Measurements from ENCODE around the gene UBE4A. TPM values are rescaled to one million over a fixed set of nuclear protein-coding genes. Genes with fewer than 3 reads are reported as not detected.

The UBE4A gene
- total RNA-seq, 2 experiments from 2014 or later: 40.1 to 43.0 TPM

- ATAC-seq (ENCODE audit: poor library complexity): no peak
- Histone ChIP-seq H3K27me3 (ENCODE audit: control insufficient read depth in 1 of 2, insufficient read depth in 2 of 2, low read length in 2 of 2) (no peaks in the 10 kb centered on the region), H3K4me3 (ENCODE audit: low read length) (no peak overlapping the region), H3K4me1 (ENCODE audit: insufficient read depth, low read length) (no peaks in the 10 kb centered on the region), H3K36me3 (ENCODE audit: insufficient read depth, low read length) (peaks cover 5% of the 10 kb centered on the region), H3K27ac (ENCODE audit: low read depth in 1 of 2, low read length in 2 of 2) (no peak overlapping the region), H3K9me3 (ENCODE audit: control insufficient read depth in 1 of 2, insufficient read depth in 1 of 2, low read length in 2 of 2) (no peaks in the 10 kb centered on the region)
- no peak for DNase-seq
- Mint-ChIP-seq H3K27me3 (no peaks in the 10 kb centered on the region), H3K36me3 (ENCODE audit: low read depth) (no peaks in the 10 kb centered on the region), H3K4me1 (ENCODE audit: low read depth) (no peaks in the 10 kb centered on the region), H3K9me3 (no peaks in the 10 kb centered on the region), H3K4me3 (no peak overlapping the region), H3K27ac (no peak overlapping the region)
- CTCF ChIA-PET: no interaction called here
- POLR2A ChIA-PET: no interaction called here
- intact Hi-C loops (cut with DNase I, micrococcal nuclease): no loop called here
- TF ChIP-seq CTCF (IDR thresholded peaks at IDR 0.05): no peak
Measured at GRCh38 chr11:118417801-118418200, 58.4 kb downstream of the UBE4A start.

- no peak overlapping the region for H3K27ac Mint-ChIP-seq
- no peaks in the 10 kb centered on the region for H3K36me3 Mint-ChIP-seq (ENCODE audit: low read depth)
- intact Hi-C loops (cut with DNase I, micrococcal nuclease): no loop called here
- Histone ChIP-seq H3K9me3 (ENCODE audit: control insufficient read depth in 1 of 2, insufficient read depth in 1 of 2, low read length in 2 of 2) (no peaks in the 10 kb centered on the region), H3K4me3 (ENCODE audit: low read length) (no peak overlapping the region), H3K27me3 (ENCODE audit: control insufficient read depth in 1 of 2, insufficient read depth in 2 of 2, low read length in 2 of 2) (no peaks in the 10 kb centered on the region), H3K4me1 (ENCODE audit: insufficient read depth, low read length) (no peaks in the 10 kb centered on the region), H3K36me3 (ENCODE audit: insufficient read depth, low read length) (peaks cover 2% of the 10 kb centered on the region), H3K27ac (ENCODE audit: low read depth in 1 of 2, low read length in 2 of 2) (no peak overlapping the region)
- no peak overlapping the region for H3K4me3 Mint-ChIP-seq
- TF ChIP-seq CTCF (IDR thresholded peaks at IDR 0.05): no peak
- ChIA-PET CTCF (no interaction called here), POLR2A (no interaction called here)
- H3K4me1 Mint-ChIP-seq (ENCODE audit: low read depth): no peaks in the 10 kb centered on the region
- DNase-seq: no peak
- no peak for ATAC-seq (ENCODE audit: poor library complexity)
- H3K27me3 Mint-ChIP-seq: no peaks in the 10 kb centered on the region
- H3K9me3 Mint-ChIP-seq: no peaks in the 10 kb centered on the region
Measured at GRCh38 chr11:118418766-118419165, 59.4 kb downstream of the UBE4A start.

GRCh38 chr11:118427707-118428106 lies 68.3 kb downstream of the UBE4A start:
- Histone ChIP-seq H3K4me3 (ENCODE audit: low read length) (no peak overlapping the region), H3K9me3 (ENCODE audit: control insufficient read depth in 1 of 2, insufficient read depth in 1 of 2, low read length in 2 of 2) (no peaks in the 10 kb centered on the region), H3K4me1 (ENCODE audit: insufficient read depth, low read length) (no peaks in the 10 kb centered on the region), H3K27me3 (ENCODE audit: control insufficient read depth in 1 of 2, insufficient read depth in 2 of 2, low read length in 2 of 2) (no peaks in the 10 kb centered on the region), H3K27ac (ENCODE audit: low read depth in 1 of 2, low read length in 2 of 2) (no peak overlapping the region), H3K36me3 (ENCODE audit: insufficient read depth, low read length) (no peaks in the 10 kb centered on the region)
- Mint-ChIP-seq H3K9me3 (no peaks in the 10 kb centered on the region), H3K36me3 (ENCODE audit: low read depth) (no peaks in the 10 kb centered on the region), H3K27me3 (no peaks in the 10 kb centered on the region), H3K4me3 (no peak overlapping the region), H3K4me1 (ENCODE audit: low read depth) (no peaks in the 10 kb centered on the region), H3K27ac (no peak overlapping the region)
- intact Hi-C loops (cut with DNase I, micrococcal nuclease): no loop called here
- ATAC-seq (ENCODE audit: poor library complexity) (no peak), DNase-seq (no peak)
- ChIA-PET CTCF (no interaction called here), POLR2A (interaction anchor here (1.5 kb wide), 1 partner anchor 15 kb away, joined by 3 read pairs; no protein-coding TSS in a partner anchor)
- TF ChIP-seq CTCF (IDR thresholded peaks at IDR 0.05): no peak
